Measurements from ENCODE around the gene CNTN3.

The CNTN3 gene

GRCh38 chr3:74614107-74614967 is at the start of gene CNTN3:
Gene CNTN3 (minus strand): TSS chr3:74614659. CDS start chr3:74521112, 93,547 bp downstream.
- no peak for DNase-seq

GRCh38 chr3:74663178-74663577 is 48.7 kb upstream of the CNTN3 start:
- no peak for DNase-seq

- DNase-seq: no peak
Measured at GRCh38 chr3:74661672-74662071, 47.2 kb upstream of the CNTN3 start.

GRCh38 chr3:74651885-74652284 is 37.4 kb upstream of the CNTN3 start:
- no peak for DNase-seq

- DNase-seq: no peak
Measured at GRCh38 chr3:74651292-74651691, 36.8 kb upstream of the CNTN3 start.

- DNase-seq: no peak
Measured at GRCh38 chr3:74648107-74648506, 33.6 kb upstream of the CNTN3 start.

- no peak for DNase-seq
Measured at GRCh38 chr3:74646094-74646493, 31.6 kb upstream of the CNTN3 start.

- DNase-seq: no peak
Measured at GRCh38 chr3:74643636-74644035, 29.2 kb upstream of the CNTN3 start.

- DNase-seq: no peak
Measured at GRCh38 chr3:74642876-74643275, 28.4 kb upstream of the CNTN3 start.

GRCh38 chr3:74640211-74640610 is 25.8 kb upstream of the CNTN3 start:
- no peak for DNase-seq

GRCh38 chr3:74639681-74640080 is 25.2 kb upstream of the CNTN3 start:
- DNase-seq: no peak

- no peak for DNase-seq
Measured at GRCh38 chr3:74636981-74637380, 22.5 kb upstream of the CNTN3 start.

GRCh38 chr3:74633021-74633420 is 18.6 kb upstream of the CNTN3 start:
- DNase-seq: no peak

- DNase-seq: no peak
Measured at GRCh38 chr3:74631351-74632140, 17.1 kb upstream of the CNTN3 start.

GRCh38 chr3:74630602-74631001 is 16.1 kb upstream of the CNTN3 start:
- DNase-seq: no peak

GRCh38 chr3:74626011-74626410 is 11.6 kb upstream of the CNTN3 start:
- no peak for DNase-seq

GRCh38 chr3:74624301-74624700 is 9.8 kb upstream of the CNTN3 start:
- no peak for DNase-seq

GRCh38 chr3:74623261-74623836 is 8.9 kb upstream of the CNTN3 start:
- no peak for DNase-seq

- no peak for DNase-seq
Measured at GRCh38 chr3:74621581-74621980, 7.1 kb upstream of the CNTN3 start.

GRCh38 chr3:74617776-74618175 is 3.3 kb upstream of the CNTN3 start:
- DNase-seq: no peak

GRCh38 chr3:74613521-74614106 is 845 bp downstream of the CNTN3 start:
- no peak for DNase-seq

GRCh38 chr3:74613060-74613459 is 1.4 kb downstream of the CNTN3 start:
- DNase-seq: no peak

- DNase-seq: no peak
Measured at GRCh38 chr3:74611206-74611605, 3.3 kb downstream of the CNTN3 start.
